Measurements from ENCODE around the gene UBQLN4.

Gene UBQLN4

DNA sequence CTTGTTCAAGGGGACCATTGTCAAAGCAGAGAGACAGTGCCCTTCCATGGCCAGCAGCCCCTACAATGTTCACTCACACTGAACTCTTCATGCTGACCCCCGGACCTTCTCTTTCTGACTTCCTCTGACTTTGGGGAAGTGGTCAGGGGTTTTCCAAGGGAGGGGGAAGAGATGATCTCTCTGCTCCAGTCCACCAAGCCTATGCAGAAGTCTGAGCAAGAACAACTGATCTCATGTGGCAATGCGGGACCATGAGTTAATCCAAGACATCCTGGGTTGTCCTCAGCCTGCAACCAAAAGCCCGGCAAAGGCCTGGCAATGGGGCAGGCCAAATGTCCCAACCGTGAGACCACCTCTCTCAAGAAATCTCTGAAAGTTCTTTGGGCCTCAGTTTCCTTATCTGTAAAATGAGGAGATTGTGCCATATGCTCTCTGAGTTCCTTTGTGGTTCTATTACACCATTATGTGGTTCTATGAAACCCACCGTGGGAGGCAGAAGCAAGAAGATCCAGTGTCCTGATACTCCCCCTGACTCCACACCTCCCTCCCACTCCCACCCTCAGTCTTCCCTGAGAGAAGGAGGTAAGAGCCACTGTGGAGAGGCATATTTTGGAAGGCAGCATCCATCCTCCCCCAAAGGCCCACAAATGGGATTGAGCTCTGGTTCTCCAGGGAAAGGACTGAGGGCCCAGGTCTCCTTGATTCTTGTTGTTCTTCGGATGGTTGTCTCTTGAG lies 63.4 kb downstream of the UBQLN4 start:
- no peaks in the 10 kb centered on the region for H3K4me1 ChIP-seq (ENCODE audit: control insufficient read depth, insufficient read depth, low read length, poor library complexity, severe bottlenecking)
- H3K4me3 ChIP-seq (ENCODE audit: extremely low read depth, insufficient read depth, low read length, poor library complexity, severe bottlenecking): no peak overlapping the region
- H3K36me3 ChIP-seq (ENCODE audit: control insufficient read depth, insufficient read depth, low read length): no peaks in the 10 kb centered on the region
- no peak overlapping the region for H3K27ac ChIP-seq (ENCODE audit: low read depth, low read length, severe bottlenecking)
- WGBS, 2 experiments (ENCODE audit: insufficient coverage in 2 of 2): 93 to 100% methylated on average over 2 to 3 of the region's 6 CpGs
- H3K9me3 ChIP-seq (ENCODE audit: control insufficient read depth, low read length): no peaks in the 10 kb centered on the region

DNA sequence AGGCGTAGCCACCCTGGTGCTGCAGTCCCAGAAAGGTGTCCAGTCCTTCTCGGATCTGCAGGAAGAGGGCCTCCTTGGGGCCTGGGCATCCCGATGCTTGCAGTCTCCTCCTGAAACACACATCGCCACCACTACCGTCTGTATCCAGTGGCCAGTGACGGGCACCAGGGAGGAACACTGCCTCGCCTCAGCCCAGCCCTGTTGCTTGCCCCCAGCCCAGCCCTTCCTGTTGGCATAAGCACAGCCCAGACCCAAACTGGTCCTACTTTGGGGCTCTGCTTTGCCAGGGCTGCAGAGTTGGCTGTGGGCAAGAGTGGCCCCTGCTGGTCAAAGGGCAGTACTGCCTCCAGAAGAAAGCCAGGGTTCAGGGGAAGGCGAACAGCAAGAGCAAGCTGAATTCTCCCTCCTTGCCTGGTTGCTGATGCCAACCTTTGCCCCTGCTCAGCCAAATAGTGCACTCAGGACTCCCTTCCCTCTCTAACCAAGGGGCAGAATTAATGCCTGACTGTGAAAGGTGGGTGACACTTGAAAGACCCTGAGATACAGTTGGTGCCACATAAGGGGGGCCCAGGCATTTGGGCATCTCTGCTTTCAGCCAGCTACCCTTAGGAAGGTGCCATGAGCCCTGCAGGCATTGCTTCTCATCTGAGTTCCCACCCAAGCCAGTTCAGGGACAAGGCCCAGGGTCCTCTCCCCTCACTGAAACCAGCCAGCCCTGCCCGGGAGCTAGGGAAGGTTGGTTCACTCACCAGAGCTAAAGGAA lies 64.2 kb downstream of the UBQLN4 start:
- Histone ChIP-seq H3K4me1 (ENCODE audit: control insufficient read depth, insufficient read depth, low read length, poor library complexity, severe bottlenecking) (no peaks in the 10 kb centered on the region), H3K9me3 (ENCODE audit: control insufficient read depth, low read length) (no peaks in the 10 kb centered on the region), H3K36me3 (ENCODE audit: control insufficient read depth, insufficient read depth, low read length) (no peaks in the 10 kb centered on the region), H3K4me3 (ENCODE audit: extremely low read depth, insufficient read depth, low read length, poor library complexity, severe bottlenecking) (no peak overlapping the region), H3K27ac (ENCODE audit: low read depth, low read length, severe bottlenecking) (no peak overlapping the region)
- WGBS, 2 experiments (ENCODE audit: insufficient coverage in 2 of 2): 55 to 61% methylated on average over 6 to 9 of the region's 9 CpGs
